Thyroid gland (tissue), 4 donors: Measurements from ENCODE around the gene ZRANB2.

Experiments
- CTCF ChIP-seq, 6 experiments: fragments of 200-600 bp in 3 of 6; fragments of 450-650 bp in 3 of 6; sonication (generic) in 3 of 6; IDR thresholded peaks; one replicate each; pipeline ENCODE4 v1.5.1; 2016 to 2019; ENCODE audit warnings: antibody characterized with exemption in 6 of 6, mild to moderate bottlenecking in 2 of 6, inconsistent platforms in 1 of 6, moderate library complexity in 1 of 6
- POLR2A ChIP-seq, 2 donors: fragments of 450-650 bp; IDR thresholded peaks; one replicate each; pipeline ENCODE4 v1.6.1; 2017; ENCODE audit warnings: antibody characterized with exemption in 2 of 2, mild to moderate bottlenecking in 2 of 2, moderate library complexity in 1 of 2

- TF ChIP-seq CTCF (IDR thresholded peaks at IDR 0.05) (no peak), POLR2A (IDR thresholded peaks at IDR 0.05) (no peak)
Observed at GRCh38 chr1:71014178-71014579, 66.7 kb downstream of the ZRANB2 start.
